Measurements from ENCODE around the gene EMX1.
A peak's percentile ranks its signal among the peaks of the same experiment; 100 is the strongest.
"Not testable (repeated sequence)": the region's sequence is repeated elsewhere in the genome, so short reads cannot be mapped to it uniquely, and the experiment has no call there.

Gene EMX1

GRCh38 chr2:72900191-72900825, 17.0 kb upstream of the EMX1 start:
- Histone ChIP-seq H3K36me3 (ENCODE audit: control insufficient read depth in 2 of 2, insufficient read depth in 2 of 2, low read length in 2 of 2) (no peaks in the 10 kb centered on the region), H3K9me3 (ENCODE audit: control insufficient read depth in 2 of 2, low read length in 2 of 2) (no peaks in the 10 kb centered on the region), H3K9ac (ENCODE audit: low read depth in 1 of 2, low read length in 2 of 2) (no peak overlapping the region), H3K27me3 (ENCODE audit: control insufficient read depth in 2 of 2, insufficient read depth in 2 of 2, low read length in 2 of 2) (peaks cover 13 to 22% of the 10 kb centered on the region in 2 donors), H3K4me3 (ENCODE audit: low read length in 2 of 2) (no peak overlapping the region), H3K27ac (ENCODE audit: low read depth in 2 of 2, low read length in 2 of 2) (no peak overlapping the region), H3K4me1 (ENCODE audit: control insufficient read depth in 2 of 2, insufficient read depth in 2 of 2, low read length in 2 of 2) (peaks cover 6 to 13% of the 10 kb centered on the region in 2 donors)

DNA sequence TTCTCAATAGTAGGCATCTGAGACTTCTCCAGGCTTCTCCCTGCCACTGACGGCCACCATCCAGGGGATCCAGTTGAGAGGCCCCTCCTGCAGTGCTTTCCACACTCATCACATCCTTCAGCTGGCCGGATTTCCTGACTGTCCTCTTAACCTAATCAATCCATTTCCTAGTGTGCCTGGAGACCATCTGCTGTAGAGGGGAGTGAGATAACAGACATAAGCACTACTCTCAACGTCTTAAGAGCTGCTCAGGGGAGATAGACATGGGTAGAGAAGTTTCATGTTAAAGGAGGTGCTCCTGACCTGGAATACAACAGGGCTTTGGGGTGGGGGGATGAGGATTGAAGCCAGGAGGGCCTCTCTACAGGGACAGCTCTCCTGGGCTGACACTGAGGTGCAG, 15.9 kb upstream of the EMX1 start:
- H3K9me3 ChIP-seq (ENCODE audit: control insufficient read depth in 2 of 2, low read length in 2 of 2), result no peaks in the 10 kb centered on the region
- H3K9ac ChIP-seq (ENCODE audit: low read depth in 1 of 2, low read length in 2 of 2), result no peak overlapping the region
- no peak overlapping the region for H3K27ac ChIP-seq (ENCODE audit: low read depth in 2 of 2, low read length in 2 of 2)
- H3K4me1 ChIP-seq (ENCODE audit: control insufficient read depth in 2 of 2, insufficient read depth in 2 of 2, low read length in 2 of 2), result peaks cover 0 to 2% of the 10 kb centered on the region in 2 donors
- H3K27me3 ChIP-seq (ENCODE audit: control insufficient read depth in 2 of 2, insufficient read depth in 2 of 2, low read length in 2 of 2), result peaks cover 12 to 28% of the 10 kb centered on the region in 2 donors
- no peak overlapping the region for H3K4me3 ChIP-seq (ENCODE audit: low read length in 2 of 2)
- no peaks in the 10 kb centered on the region for H3K36me3 ChIP-seq (ENCODE audit: control insufficient read depth in 2 of 2, insufficient read depth in 2 of 2, low read length in 2 of 2)

GRCh38 chr2:72907369-72907768, 9.9 kb upstream of the EMX1 start:
- H3K9ac ChIP-seq (ENCODE audit: low read depth in 1 of 2, low read length in 2 of 2); H3K36me3 ChIP-seq (ENCODE audit: control insufficient read depth in 2 of 2, insufficient read depth in 2 of 2, low read length in 2 of 2); H3K4me1 ChIP-seq (ENCODE audit: control insufficient read depth in 2 of 2, insufficient read depth in 2 of 2, low read length in 2 of 2); H3K4me3 ChIP-seq (ENCODE audit: low read length in 2 of 2); H3K9me3 ChIP-seq (ENCODE audit: control insufficient read depth in 2 of 2, low read length in 2 of 2); H3K27ac ChIP-seq (ENCODE audit: low read depth in 2 of 2, low read length in 2 of 2): not testable (repeated sequence)
- peaks cover 41 to 55% of the 10 kb centered on the region in 2 donors for H3K27me3 ChIP-seq (ENCODE audit: control insufficient read depth in 2 of 2, insufficient read depth in 2 of 2, low read length in 2 of 2)

- Histone ChIP-seq H3K4me3 (ENCODE audit: low read length in 2 of 2) (no peak overlapping the region), H3K9ac (ENCODE audit: low read depth in 1 of 2, low read length in 2 of 2) (no peak overlapping the region), H3K27ac (ENCODE audit: low read depth in 2 of 2, low read length in 2 of 2) (no peak overlapping the region), H3K27me3 (ENCODE audit: control insufficient read depth in 2 of 2, insufficient read depth in 2 of 2, low read length in 2 of 2) (peaks cover 50 to 59% of the 10 kb centered on the region in 2 donors), H3K36me3 (ENCODE audit: control insufficient read depth in 2 of 2, insufficient read depth in 2 of 2, low read length in 2 of 2) (no peaks in the 10 kb centered on the region), H3K4me1 (ENCODE audit: control insufficient read depth in 2 of 2, insufficient read depth in 2 of 2, low read length in 2 of 2) (no peaks in the 10 kb centered on the region), H3K9me3 (ENCODE audit: control insufficient read depth in 2 of 2, low read length in 2 of 2) (no peaks in the 10 kb centered on the region)
These were observed 8.6 kb upstream of the EMX1 start for GRCh38 chr2:72908741-72909140.

DNA sequence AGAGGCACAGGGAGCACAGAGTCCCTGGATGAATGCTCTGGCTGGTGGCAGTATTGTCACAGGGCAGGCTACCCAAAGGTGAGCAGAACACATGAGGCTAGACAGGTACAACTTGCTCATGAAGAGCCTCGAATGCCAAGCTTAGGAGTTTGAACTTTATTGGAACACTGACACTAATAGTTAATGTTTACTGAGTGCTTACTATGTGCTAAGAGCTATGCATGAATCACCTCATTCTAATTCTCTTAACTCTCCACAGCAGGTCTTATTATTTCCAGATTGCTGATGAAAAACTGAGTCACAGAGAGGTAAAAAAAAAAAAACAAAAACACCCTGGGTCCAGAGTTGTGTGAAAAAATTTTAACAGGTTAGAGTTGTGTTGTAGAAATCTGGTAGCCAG, 6.1 kb upstream of the EMX1 start:
- Histone ChIP-seq H3K4me1 (ENCODE audit: control insufficient read depth in 2 of 2, insufficient read depth in 2 of 2, low read length in 2 of 2) (peaks cover 6 to 7% of the 10 kb centered on the region in 2 donors), H3K36me3 (ENCODE audit: control insufficient read depth in 2 of 2, insufficient read depth in 2 of 2, low read length in 2 of 2) (no peaks in the 10 kb centered on the region), H3K27me3 (ENCODE audit: control insufficient read depth in 2 of 2, insufficient read depth in 2 of 2, low read length in 2 of 2) (peaks cover 65 to 66% of the 10 kb centered on the region in 2 donors), H3K9ac (ENCODE audit: low read depth in 1 of 2, low read length in 2 of 2) (no peak overlapping the region), H3K4me3 (ENCODE audit: low read length in 2 of 2) (no peak overlapping the region), H3K27ac (ENCODE audit: low read depth in 2 of 2, low read length in 2 of 2) (no peak overlapping the region), H3K9me3 (ENCODE audit: control insufficient read depth in 2 of 2, low read length in 2 of 2) (no peaks in the 10 kb centered on the region)

DNA sequence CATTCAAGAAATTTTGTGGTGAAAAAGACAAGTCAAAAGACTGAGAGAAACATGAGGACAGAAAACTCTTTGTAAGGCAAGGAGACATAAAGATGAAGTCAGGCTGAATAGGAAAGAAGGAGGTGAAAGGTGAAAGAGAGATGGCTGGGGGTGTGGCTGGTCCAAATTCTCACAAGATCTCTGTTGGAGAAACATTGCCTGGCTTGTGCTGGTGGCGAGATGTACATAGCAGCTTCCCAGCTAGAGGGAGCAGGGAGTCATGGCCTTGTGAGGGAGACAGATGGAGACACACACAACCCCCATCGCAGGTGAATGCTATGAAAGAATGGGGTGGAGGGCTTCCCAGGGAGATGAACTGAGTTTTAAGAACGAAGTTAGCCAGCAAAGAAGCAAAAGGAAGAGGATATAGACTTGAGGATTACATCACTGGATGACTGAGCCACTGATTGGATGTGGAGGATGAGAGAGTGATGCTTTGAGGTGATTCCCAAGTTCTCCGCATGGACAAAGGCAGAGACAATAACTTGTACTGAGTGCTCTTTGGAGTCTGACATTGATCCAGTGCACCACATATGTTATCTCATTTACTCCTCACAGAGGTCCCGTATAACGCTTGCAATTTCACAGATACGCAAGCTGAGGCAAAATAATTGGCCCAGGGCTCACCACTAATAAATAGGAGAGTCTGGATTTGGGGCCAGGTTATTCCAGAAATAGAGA, 3.7 kb upstream of the EMX1 start:
- Histone ChIP-seq H3K9me3 (ENCODE audit: control insufficient read depth in 2 of 2, low read length in 2 of 2) (no peaks in the 10 kb centered on the region), H3K4me3 (ENCODE audit: low read length in 2 of 2) (no peak overlapping the region), H3K27ac (ENCODE audit: low read depth in 2 of 2, low read length in 2 of 2) (no peak overlapping the region), H3K27me3 (ENCODE audit: control insufficient read depth in 2 of 2, insufficient read depth in 2 of 2, low read length in 2 of 2) (peaks cover 67 to 69% of the 10 kb centered on the region in 2 donors), H3K36me3 (ENCODE audit: control insufficient read depth in 2 of 2, insufficient read depth in 2 of 2, low read length in 2 of 2) (no peaks in the 10 kb centered on the region), H3K9ac (ENCODE audit: low read depth in 1 of 2, low read length in 2 of 2) (no peak overlapping the region), H3K4me1 (ENCODE audit: control insufficient read depth in 2 of 2, insufficient read depth in 2 of 2, low read length in 2 of 2) (peaks cover 22 to 23% of the 10 kb centered on the region in 2 donors)

GRCh38 chr2:72914206-72914559, 3.1 kb upstream of the EMX1 start:
- Histone ChIP-seq H3K9me3 (ENCODE audit: control insufficient read depth in 2 of 2, low read length in 2 of 2) (no peaks in the 10 kb centered on the region), H3K4me3 (ENCODE audit: low read length in 2 of 2) (no peak overlapping the region), H3K27me3 (ENCODE audit: control insufficient read depth in 2 of 2, insufficient read depth in 2 of 2, low read length in 2 of 2) (peaks cover 67 to 72% of the 10 kb centered on the region in 2 donors), H3K4me1 (ENCODE audit: control insufficient read depth in 2 of 2, insufficient read depth in 2 of 2, low read length in 2 of 2) (peaks cover 23 to 24% of the 10 kb centered on the region in 2 donors), H3K36me3 (ENCODE audit: control insufficient read depth in 2 of 2, insufficient read depth in 2 of 2, low read length in 2 of 2) (no peaks in the 10 kb centered on the region), H3K27ac (ENCODE audit: low read depth in 2 of 2, low read length in 2 of 2) (no peak overlapping the region), H3K9ac (ENCODE audit: low read depth in 1 of 2, low read length in 2 of 2) (no peak overlapping the region)

DNA sequence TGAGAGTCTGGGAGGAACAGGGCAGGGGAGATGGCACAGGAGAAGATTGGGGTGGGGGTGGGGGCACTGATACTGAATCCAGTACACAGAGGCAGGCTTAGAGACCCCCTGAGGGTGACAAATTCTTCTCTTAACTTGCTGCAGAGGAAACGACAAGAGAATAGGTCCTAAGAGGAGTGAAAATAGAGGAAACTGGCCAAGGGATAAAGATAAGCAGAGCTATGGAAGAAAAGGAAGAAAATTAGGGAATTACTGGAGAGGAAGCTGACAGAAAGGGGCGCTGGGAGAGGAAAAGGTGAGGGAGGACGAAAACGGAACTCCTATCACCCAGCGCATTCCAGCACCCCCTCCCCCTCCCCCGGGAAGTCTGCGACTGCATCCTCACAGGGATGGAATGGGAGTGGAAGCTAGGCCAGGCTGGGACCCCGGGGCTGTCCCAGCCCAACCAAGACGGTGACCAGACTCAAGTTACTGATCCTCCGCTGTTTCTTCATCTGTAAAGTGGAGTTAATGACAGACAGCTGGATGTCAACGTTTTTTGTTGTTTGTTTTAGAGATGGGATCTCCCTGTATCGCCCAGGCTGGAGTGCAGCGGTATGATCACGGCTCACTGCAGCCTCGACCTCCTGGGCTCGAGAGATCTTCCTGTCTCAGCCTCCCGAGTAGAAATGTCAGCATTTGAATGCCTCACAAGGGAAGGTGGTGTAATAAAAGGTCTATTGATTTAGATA, 2.6 kb upstream of the EMX1 start:
- Histone ChIP-seq H3K9me3 (ENCODE audit: control insufficient read depth in 2 of 2, low read length in 2 of 2) (no peaks in the 10 kb centered on the region), H3K27ac (ENCODE audit: low read depth in 2 of 2, low read length in 2 of 2) (no peak overlapping the region)

GRCh38 chr2:72915320-72915906, 1.9 kb upstream of the EMX1 start:
- H3K27me3 ChIP-seq (ENCODE audit: control insufficient read depth in 2 of 2, insufficient read depth in 2 of 2, low read length in 2 of 2), result peaks cover 70 to 77% of the 10 kb centered on the region in 2 donors

More for the DNA sequence above, 2.6 kb upstream of the EMX1 start:
- Histone ChIP-seq H3K36me3 (ENCODE audit: control insufficient read depth in 2 of 2, insufficient read depth in 2 of 2, low read length in 2 of 2) (no peaks in the 10 kb centered on the region), H3K27me3 (ENCODE audit: control insufficient read depth in 2 of 2, insufficient read depth in 2 of 2, low read length in 2 of 2) (peaks cover 68 to 72% of the 10 kb centered on the region in 2 donors), H3K9ac (ENCODE audit: low read depth in 1 of 2, low read length in 2 of 2) (no peak overlapping the region), H3K4me1 (ENCODE audit: control insufficient read depth in 2 of 2, insufficient read depth in 2 of 2, low read length in 2 of 2) (peaks cover 23 to 24% of the 10 kb centered on the region in 2 donors), H3K4me3 (ENCODE audit: low read length in 2 of 2) (no peak overlapping the region)

More at GRCh38 chr2:72915320-72915906, 1.9 kb upstream of the EMX1 start:
- no peaks in the 10 kb centered on the region for H3K36me3 ChIP-seq (ENCODE audit: control insufficient read depth in 2 of 2, insufficient read depth in 2 of 2, low read length in 2 of 2)
- no peak overlapping the region for H3K27ac ChIP-seq (ENCODE audit: low read depth in 2 of 2, low read length in 2 of 2)
- H3K9ac ChIP-seq (ENCODE audit: low read depth in 1 of 2, low read length in 2 of 2), result no peak overlapping the region
- H3K9me3 ChIP-seq (ENCODE audit: control insufficient read depth in 2 of 2, low read length in 2 of 2), result no peaks in the 10 kb centered on the region
- H3K4me3 ChIP-seq (ENCODE audit: low read length in 2 of 2), result peak overlapping the region; percentile 41 to 67
- H3K4me1 ChIP-seq (ENCODE audit: control insufficient read depth in 2 of 2, insufficient read depth in 2 of 2, low read length in 2 of 2), result peaks cover 26 to 27% of the 10 kb centered on the region in 2 donors

All from mucosa of rectum (tissue), 2 donors.